ENCODE results near the gene LSR. TPM values are rescaled to one million over a fixed set of nuclear protein-coding genes. Genes with fewer than 3 reads are reported as not detected.

Gene LSR
- total RNA-seq, 1 donor from 2014 or later = 18.1 TPM

DNA sequence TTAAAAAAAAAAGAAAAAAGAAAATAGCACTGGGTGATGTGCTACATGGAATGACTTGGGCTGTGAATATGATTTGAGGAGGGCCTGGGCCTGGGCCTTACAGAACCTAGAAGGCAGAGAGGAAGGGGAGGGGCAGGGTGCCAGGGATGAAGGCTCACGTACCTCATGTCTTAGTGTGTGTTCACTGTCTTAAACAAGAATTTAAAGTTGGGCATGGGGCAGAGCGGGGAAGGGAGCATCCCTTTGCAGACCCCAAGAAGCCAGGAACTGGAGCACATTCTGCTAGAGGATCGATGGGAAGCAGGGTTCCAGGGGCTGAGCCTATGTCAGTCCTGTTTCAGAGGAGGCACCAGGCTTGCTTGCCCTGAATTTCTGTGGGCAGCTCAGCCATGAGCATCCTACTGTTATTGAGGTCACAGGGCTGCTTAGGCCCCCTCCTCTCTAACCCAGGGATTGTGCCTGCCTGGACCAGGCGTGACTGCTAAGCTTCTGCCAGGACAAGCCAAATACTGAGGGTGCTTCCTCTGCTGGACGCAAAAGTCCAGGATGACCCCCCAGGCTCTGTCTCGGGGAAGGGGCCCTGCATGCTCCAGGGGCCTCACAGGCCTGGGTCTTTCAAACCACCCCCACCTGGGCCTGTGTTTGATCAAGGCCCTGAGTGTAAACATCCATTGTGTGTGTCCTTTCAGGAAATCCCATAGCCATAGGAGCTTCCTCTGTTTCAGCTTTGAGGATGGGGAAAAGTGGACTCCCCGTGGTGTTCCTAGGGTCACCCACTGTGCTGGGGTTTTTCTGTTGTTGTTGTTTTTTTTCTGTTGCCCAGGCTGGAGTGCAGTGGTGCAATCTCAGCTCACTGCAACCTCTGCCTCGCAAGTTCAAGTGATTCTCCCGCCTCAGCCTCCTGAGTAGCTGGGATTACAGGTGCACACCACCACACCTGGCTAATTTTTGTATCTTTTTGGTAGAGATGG, 4.8 kb downstream of the LSR start:
- Histone ChIP-seq H3K27ac (ENCODE audit: low read depth, low read length) (no peak overlapping the region), H3K9ac (ENCODE audit: low read length) (no peak overlapping the region), H3K79me2 (ENCODE audit: insufficient read depth, low read length) (no peaks in the 10 kb centered on the region), H3K27me3 (ENCODE audit: insufficient read depth, low read length) (peaks cover 16% of the 10 kb centered on the region), H3K4me1 (ENCODE audit: insufficient read depth, low read length) (no peaks in the 10 kb centered on the region), H3K9me3 (ENCODE audit: insufficient read depth, low read depth, low read length) (no peaks in the 10 kb centered on the region), H3K4me2 (ENCODE audit: low read length) (no peak overlapping the region), H4K20me1 (ENCODE audit: insufficient read depth, low read length) (no peaks in the 10 kb centered on the region), H3K36me3 (ENCODE audit: insufficient read depth, low read length) (no peaks in the 10 kb centered on the region), H2AFZ (ENCODE audit: low read depth, low read length) (no peak overlapping the region), H3K4me3 (ENCODE audit: insufficient read depth, low read depth, low read length) (no peak overlapping the region)
- DNase-seq (ENCODE audit: low read depth) = no peak
- peaks cover 2% of the 10 kb centered on the region for H3K36me3 Mint-ChIP-seq (ENCODE audit: low read depth, unreplicated experiment)
- no peaks in the 10 kb centered on the region for H3K4me1 Mint-ChIP-seq (ENCODE audit: low read depth, unreplicated experiment)
- no peak overlapping the region for H3K27ac Mint-ChIP-seq (ENCODE audit: unreplicated experiment)
- no peak for FAIRE-seq
- peaks cover 20% of the 10 kb centered on the region for H3K27me3 Mint-ChIP-seq (ENCODE audit: low read depth, unreplicated experiment)
- no peaks in the 10 kb centered on the region for H3K9me3 Mint-ChIP-seq (ENCODE audit: unreplicated experiment)
- no peak for TF ChIP-seq CTCF (IDR thresholded peaks at IDR 0.05; ENCODE audit: insufficient read depth, low read depth, low read length)
- no peak for TF ChIP-seq EZH2 (IDR thresholded peaks at IDR 0.05; ENCODE audit: insufficient read depth, low read length)
- no peak overlapping the region for H3K4me3 Mint-ChIP-seq (ENCODE audit: unreplicated experiment)

DNA sequence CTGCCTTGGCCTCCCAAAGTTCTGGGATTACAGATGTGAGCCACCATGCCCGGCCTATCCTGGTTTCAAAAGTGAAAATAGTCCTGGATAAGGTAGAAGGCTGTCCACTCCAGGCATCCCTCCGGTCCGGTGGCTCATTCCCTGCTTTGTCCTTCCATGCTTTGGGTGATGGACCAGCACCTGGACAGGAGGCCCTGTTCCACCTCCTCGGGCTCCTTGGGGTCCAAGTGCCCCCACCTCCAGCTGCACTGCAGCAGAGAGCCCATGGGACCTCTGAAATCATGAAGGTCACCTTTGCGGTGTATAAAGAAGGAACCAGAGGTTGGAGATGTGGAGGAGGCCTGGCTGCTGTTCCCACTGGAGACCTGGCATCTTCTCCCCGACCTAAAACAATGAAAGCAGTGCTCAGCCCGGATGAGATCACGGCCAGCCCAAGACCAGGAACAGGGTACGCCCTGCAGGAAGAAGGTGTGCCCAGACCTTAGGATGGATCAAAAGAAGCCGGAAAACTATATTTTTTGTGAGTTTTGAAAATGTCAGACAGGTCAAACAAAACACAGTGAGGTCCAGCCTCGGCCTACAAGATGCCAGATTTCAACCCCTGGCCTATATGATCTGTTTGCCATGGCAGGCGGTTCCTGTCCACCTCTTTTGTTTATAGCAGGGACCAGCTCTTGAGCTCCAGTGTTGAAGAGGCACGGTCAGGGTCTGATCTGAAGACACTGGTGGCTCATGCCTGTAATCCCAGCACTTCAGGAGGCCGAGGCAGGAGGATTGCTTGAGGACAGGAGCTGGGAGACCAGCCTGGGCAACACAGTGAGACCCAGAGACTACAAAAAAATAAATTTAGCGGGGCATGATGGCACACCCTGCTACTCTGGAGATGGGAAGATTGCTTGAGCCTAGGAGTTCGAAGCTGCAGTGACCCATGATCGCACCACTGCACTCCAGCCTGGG, 5.8 kb downstream of the LSR start:
- no peaks in the 10 kb centered on the region for H3K4me1 ChIP-seq (ENCODE audit: insufficient read depth, low read length)
- Mint-ChIP-seq H3K27ac (ENCODE audit: unreplicated experiment) (no peak overlapping the region), H3K9me3 (ENCODE audit: unreplicated experiment) (no peaks in the 10 kb centered on the region), H3K4me1 (ENCODE audit: low read depth, unreplicated experiment) (no peaks in the 10 kb centered on the region), H3K27me3 (ENCODE audit: low read depth, unreplicated experiment) (peaks cover 13% of the 10 kb centered on the region), H3K4me3 (ENCODE audit: unreplicated experiment) (no peak overlapping the region), H3K36me3 (ENCODE audit: low read depth, unreplicated experiment) (peaks cover 2% of the 10 kb centered on the region)
- DNase-seq (ENCODE audit: low read depth) (no peak), FAIRE-seq (no peak)
- no peaks in the 10 kb centered on the region for H3K9me3 ChIP-seq (ENCODE audit: insufficient read depth, low read depth, low read length)
- no peak overlapping the region for H3K4me3 ChIP-seq (ENCODE audit: insufficient read depth, low read depth, low read length)
- no peak overlapping the region for H3K9ac ChIP-seq (ENCODE audit: low read length)
- peaks cover 9% of the 10 kb centered on the region for H3K27me3 ChIP-seq (ENCODE audit: insufficient read depth, low read length)
- no peaks in the 10 kb centered on the region for H3K36me3 ChIP-seq (ENCODE audit: insufficient read depth, low read length)
- no peaks in the 10 kb centered on the region for H3K79me2 ChIP-seq (ENCODE audit: insufficient read depth, low read length)
- H3K4me2 ChIP-seq (ENCODE audit: low read length) = no peak overlapping the region
- no peaks in the 10 kb centered on the region for H4K20me1 ChIP-seq (ENCODE audit: insufficient read depth, low read length)
- H3K27ac ChIP-seq (ENCODE audit: low read depth, low read length) = no peak overlapping the region
- no peak overlapping the region for H2AFZ ChIP-seq (ENCODE audit: low read depth, low read length)
- no peak for TF ChIP-seq EZH2 (IDR thresholded peaks at IDR 0.05; ENCODE audit: insufficient read depth, low read length)
- no peak for TF ChIP-seq CTCF (IDR thresholded peaks at IDR 0.05; ENCODE audit: insufficient read depth, low read depth, low read length)
